Measurements from ENCODE around the gene MAMDC4. TPM values are rescaled to one million over a fixed set of nuclear protein-coding genes. Genes with fewer than 3 reads are reported as not detected.
"Not testable (repeated sequence)": the region's sequence is repeated elsewhere in the genome, so short reads cannot be mapped to it uniquely, and the experiment has no call there.

The MAMDC4 gene
- total and polyA plus RNA-seq, 3 donors from 2014 or later: 8.1 to 21.9 (median 18.3) TPM

DNA sequence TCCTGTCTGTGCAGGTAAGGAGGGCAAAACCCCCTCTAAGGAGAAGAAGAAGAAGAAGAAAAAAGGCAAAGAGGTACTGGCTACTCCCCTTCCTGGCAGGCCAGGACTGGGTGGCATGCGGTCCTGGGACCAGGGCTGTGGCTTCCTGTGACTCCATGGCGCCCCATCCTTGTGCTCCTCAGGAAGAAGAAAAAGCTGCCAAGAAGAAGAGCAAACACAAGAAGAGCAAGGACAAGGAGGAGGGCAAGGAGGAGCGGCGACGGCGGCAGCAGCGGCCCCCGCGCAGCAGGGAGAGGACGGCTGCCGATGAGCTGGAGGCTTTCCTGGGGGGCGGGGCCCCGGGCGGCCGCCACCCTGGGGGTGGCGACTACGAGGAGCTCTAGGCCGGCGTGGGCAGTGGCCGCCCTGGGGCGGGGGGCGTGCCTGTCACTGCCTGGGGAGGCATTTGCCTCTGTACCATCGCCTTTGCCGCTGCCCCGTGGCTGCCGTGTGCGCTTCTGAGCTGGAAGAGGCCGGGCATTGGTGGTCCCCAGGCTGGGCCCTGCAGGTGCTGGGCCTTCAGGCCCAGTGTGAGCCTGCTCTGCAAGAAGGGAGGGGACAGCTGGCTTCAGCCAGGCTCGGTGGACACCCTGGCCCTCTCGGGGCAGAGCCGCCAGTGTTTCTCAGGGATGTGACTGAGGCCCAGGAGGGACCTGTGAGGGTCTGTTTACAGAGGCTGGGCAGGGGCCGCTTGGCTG lies 11.8 kb upstream of the MAMDC4 start:
- Histone ChIP-seq H3K27ac (peak overlapping the region in 1 of 2 donors; percentile 36), H3K4me3 (no peak overlapping the region), H3K27me3 (no peaks in the 10 kb centered on the region), H3K4me1 (peaks cover 34% of the 10 kb centered on the region), H3K36me3 (ENCODE audit: low read depth, missing control alignments) (no peaks in the 10 kb centered on the region), H3K9me3 (no peaks in the 10 kb centered on the region)
- peak; percentile 67 for DNase-seq
- TF ChIP-seq, protein P1, sequence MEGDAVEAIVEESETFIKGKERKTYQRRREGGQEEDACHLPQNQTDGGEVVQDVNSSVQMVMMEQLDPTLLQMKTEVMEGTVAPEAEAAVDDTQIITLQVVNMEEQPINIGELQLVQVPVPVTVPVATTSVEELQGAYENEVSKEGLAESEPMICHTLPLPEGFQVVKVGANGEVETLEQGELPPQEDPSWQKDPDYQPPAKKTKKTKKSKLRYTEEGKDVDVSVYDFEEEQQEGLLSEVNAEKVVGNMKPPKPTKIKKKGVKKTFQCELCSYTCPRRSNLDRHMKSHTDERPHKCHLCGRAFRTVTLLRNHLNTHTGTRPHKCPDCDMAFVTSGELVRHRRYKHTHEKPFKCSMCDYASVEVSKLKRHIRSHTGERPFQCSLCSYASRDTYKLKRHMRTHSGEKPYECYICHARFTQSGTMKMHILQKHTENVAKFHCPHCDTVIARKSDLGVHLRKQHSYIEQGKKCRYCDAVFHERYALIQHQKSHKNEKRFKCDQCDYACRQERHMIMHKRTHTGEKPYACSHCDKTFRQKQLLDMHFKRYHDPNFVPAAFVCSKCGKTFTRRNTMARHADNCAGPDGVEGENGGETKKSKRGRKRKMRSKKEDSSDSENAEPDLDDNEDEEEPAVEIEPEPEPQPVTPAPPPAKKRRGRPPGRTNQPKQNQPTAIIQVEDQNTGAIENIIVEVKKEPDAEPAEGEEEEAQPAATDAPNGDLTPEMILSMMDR (IDR thresholded peaks at IDR 0.05): no peak
- TF ChIP-seq POLR2A (IDR thresholded peaks at IDR 0.05): no peak
- intact Hi-C loops (cut with DNase I; ENCODE audit: low total_unique reads): no loop called here
- WGBS, 2 donors: 68 to 73% methylated on average over 22 to 24 of the region's 32 CpGs

DNA sequence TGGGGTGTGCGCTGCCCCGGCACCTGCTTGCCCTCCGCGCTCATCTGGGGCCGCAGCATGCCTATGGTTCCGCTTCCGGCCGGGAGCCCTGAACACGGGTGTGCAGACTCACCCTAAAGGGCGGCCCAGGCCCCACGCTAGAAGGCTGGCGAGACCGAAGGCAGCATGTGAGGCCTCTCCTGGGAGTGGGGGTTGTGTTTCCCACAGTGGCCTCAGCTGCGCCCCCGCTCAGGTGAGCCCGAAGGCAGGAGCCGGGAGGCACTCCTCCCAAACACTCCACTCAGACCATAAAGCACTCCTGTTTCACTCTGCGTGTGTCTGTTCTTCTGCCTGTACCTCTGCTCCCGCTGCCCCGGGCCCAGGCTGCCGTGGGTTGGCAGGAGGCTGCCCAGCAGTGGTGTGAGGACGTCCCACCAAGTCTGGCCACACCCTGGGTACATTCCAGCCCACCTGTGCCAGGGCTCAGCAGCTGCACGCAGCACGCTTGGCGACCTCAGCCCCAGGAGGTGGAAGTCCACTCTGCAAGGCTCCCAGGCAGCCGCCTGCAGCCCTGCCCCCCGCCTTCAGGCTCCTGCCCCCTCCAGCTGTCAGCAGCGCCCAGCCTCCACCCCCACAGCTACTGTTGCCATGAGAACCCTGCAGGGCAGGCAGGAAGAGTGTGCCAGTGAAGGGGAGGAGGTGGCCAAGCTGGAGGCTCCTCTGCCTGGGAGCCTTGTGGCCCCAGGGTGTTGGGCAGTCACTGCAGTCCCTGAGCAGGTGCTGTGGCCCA lies 11.1 kb upstream of the MAMDC4 start:
- intact Hi-C loops (cut with DNase I; ENCODE audit: low total_unique reads): no loop called here

DNA sequence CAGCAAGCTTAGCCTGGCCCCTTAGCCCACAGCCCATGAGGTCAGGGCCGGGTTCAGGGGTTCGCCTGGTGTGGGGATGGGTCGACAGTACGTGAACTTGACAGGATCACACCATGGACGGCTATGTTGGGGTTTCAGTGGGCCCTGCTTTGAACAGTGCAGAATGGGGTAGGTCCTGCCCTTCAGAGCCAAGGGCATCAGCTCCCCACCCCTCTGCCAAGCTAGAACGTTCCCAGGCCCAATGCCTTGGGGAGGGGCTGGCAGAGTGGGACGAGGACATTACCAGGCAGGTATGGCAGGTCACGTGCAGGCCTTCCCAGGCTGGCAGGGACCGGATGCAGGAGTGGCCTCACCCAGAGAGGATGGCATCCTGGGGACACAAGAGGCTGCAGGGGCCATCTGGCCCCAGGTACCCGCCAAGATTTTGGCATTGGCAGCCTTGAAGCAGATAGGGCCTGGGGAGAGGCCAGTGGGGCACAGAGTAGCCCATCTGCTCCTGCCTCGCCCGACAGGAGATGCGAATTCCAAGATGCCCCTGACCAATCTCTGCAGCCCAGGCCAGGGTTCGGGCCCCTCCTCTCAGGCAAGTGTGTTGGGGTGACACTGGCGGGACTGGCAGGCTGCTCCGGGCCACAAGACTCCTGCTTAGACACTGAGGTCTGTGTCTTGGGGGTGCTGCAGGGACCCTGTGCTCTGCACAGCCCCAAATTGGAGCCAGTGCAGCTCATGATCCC lies 10.3 kb upstream of the MAMDC4 start:
- peaks cover 34% of the 10 kb centered on the region for H3K4me1 ChIP-seq
- 59 to 67% methylated on average over 6 to 16 of the region's 16 CpGs for WGBS, 2 donors
- H3K27me3 ChIP-seq; H3K36me3 ChIP-seq (ENCODE audit: low read depth, missing control alignments); DNase-seq; H3K27ac ChIP-seq; H3K9me3 ChIP-seq; H3K4me3 ChIP-seq; intact Hi-C loops (cut with DNase I; ENCODE audit: low total_unique reads): not testable (repeated sequence)

More for the DNA sequence above, 11.1 kb upstream of the MAMDC4 start:
- peaks cover 34% of the 10 kb centered on the region for H3K4me1 ChIP-seq
- H3K27ac ChIP-seq: no peak overlapping the region
- H3K4me3 ChIP-seq: no peak overlapping the region
- H3K36me3 ChIP-seq (ENCODE audit: low read depth, missing control alignments): no peaks in the 10 kb centered on the region
- 64% methylated on average over 10 to 27 of the region's 28 CpGs for WGBS, 2 donors
- no peaks in the 10 kb centered on the region for H3K27me3 ChIP-seq
- peak; percentile 82 for DNase-seq
- no peaks in the 10 kb centered on the region for H3K9me3 ChIP-seq
- no peak for TF ChIP-seq POLR2A (IDR thresholded peaks at IDR 0.05)
- TF ChIP-seq, protein P1 (IDR thresholded peaks at IDR 0.05): no peak

DNA sequence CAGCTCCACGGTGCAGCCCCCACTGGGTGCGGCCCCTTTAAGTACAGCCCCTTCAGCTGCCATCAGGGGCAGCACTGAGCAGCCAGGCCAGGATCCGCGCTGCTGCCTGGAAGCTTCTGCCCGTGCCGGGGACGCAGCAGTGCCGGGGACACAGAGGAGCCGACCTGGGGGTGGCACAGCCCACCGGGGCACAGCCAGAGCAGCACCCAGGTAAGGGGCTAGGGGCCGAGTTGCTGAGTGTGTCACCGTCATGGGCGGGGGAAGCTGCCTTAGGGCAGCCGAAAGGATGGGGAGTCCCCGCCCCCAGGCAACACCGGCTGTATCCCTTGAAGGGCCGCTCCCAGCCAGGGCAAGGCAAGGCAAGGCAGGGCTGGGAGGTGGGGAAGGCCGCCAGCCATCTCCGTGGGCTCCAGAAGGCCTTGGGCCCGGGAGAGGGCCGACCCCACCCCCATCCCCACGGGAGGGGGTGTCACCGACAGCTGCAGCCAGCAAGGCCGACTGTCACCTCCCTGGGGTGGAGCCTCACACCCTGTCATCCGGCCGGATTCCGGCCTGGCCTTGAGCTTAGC lies 9.7 kb upstream of the MAMDC4 start, which contains the start of gene AJM1:
AJM1 (plus strand) TSS at position 99 of the 569 bp plus-strand sequence. CDS start 1,937 bp downstream, outside the sequence.
- WGBS, 2 donors: 3% methylated on average over 24 of the region's 27 CpGs; no CpG with 5 or more reads in 1 of the 2 donors
- TF ChIP-seq, protein P1 (IDR thresholded peaks at IDR 0.05): peak; percentile 72 to 87 (median 83)
- Histone ChIP-seq H3K4me1 (peaks cover 36% of the 10 kb centered on the region), H3K4me3 (peak within 1 kb of the TSS; percentile 26 to 34)
- H3K27ac ChIP-seq; H3K36me3 ChIP-seq (ENCODE audit: low read depth, missing control alignments); H3K27me3 ChIP-seq; intact Hi-C loops (cut with DNase I; ENCODE audit: low total_unique reads); H3K9me3 ChIP-seq: not testable (repeated sequence)
- DNase-seq: peak; percentile 74

DNA sequence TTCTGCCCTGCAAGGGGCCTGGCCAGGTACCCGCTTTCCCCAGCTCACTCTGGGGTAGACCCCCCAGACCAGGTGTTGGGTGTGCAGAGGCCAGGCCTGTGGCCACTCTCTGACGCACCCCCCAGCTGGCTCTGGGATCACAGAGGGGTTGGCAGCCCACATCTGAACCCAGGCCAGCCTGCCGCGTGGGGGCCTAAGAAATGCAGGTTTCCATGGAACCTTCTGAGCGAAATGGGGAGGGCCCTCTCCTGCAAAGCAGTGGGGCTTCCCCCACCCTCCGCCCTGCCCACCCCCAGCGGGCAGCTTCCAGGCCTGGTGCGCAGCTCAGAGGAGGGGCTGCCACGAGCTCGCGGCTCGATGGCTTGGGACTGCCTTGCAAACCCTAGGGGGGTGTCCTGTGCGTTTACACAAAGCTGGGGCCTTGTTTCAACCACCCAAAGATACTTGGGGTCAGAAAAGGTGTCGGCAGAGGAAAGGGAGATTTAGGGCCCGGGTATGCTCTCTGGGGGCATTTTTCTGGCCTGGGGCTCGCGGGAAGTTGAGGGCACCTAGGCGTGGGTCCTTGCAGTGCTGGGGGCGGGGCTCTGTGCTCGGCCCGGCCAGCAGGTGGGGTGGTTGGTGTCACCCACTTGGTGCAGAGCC lies 8.9 kb upstream of the MAMDC4 start:
- intact Hi-C loops (cut with DNase I; ENCODE audit: low total_unique reads); H3K36me3 ChIP-seq (ENCODE audit: low read depth, missing control alignments); DNase-seq; H3K9me3 ChIP-seq; H3K27me3 ChIP-seq; H3K27ac ChIP-seq: not testable (repeated sequence)
- Histone ChIP-seq H3K4me3 (peak overlapping the region in 1 of 2 donors; percentile 4), H3K4me1 (peaks cover 36% of the 10 kb centered on the region)
- 17% methylated on average over 21 of the region's 21 CpGs; no CpG with 5 or more reads in 1 of the 2 donors for WGBS, 2 donors
